A549 (cell line): Measurements from ENCODE around the gene GLIS1. TPM values are rescaled to one million over a fixed set of nuclear protein-coding genes. Genes with fewer than 3 reads are reported as not detected.

Source experiments
- ATAC-seq, 2 experiments: fragments of 200-7000 bp in 1 of 2; fragments of >200 bp in 1 of 2; cut with Nextera tagmentation in 1 of 2; cut with Tn5 transposase in 1 of 2; 3 replicates each; pipeline versions ENCODE4 v1.8.0 to v1.9.1; 2018 to 2020; ENCODE audit warnings: mild to moderate bottlenecking in 1 of 2, moderate library complexity in 1 of 2
- CTCF ChIA-PET: fragments of 300-600 bp; sonication (Branson Sonifier 250); formaldehyde crosslinking; extraction: SDS; loops from one replicate; lab custom pipeline; 2021; ENCODE audit warnings: antibody characterized with exemption, inconsistent platforms; lab: Yijun Ruan, JAX
- POLR2A ChIA-PET: fragments of 350-600 bp; formaldehyde crosslinking; extraction: SDS; loops from one replicate; lab custom pipeline; 2021; ENCODE audit warnings: antibody characterized with exemption, inconsistent platforms; lab: Yijun Ruan, JAX
- DNase-seq, 2 experiments: peaks; one replicate each; pipeline versions ENCODE4 v3.0.0 to v3.0.0-alpha.2; 2011 to 2016; ENCODE audit warnings: low read depth in 1 of 2, low spot score in 1 of 2
- FAIRE-seq: peaks from 2 replicates; lab custom pipeline; 2011; peaks lifted over from hg19 to GRCh38; lab: Jason Lieb, UNC
- H3K27ac ChIP-seq, 2 experiments: fragments of >200 bp; sonication (Bioruptor Twin); formaldehyde crosslinking; 3 replicates each; pipeline ENCODE4 v1.5.1; 2016 to 2017
- H3K4me1 ChIP-seq: fragments of >200 bp; sonication (Bioruptor Twin); formaldehyde crosslinking; 3 replicates; pipeline ENCODE4 v1.6.1; 2016
- H3K4me2 ChIP-seq: fragments of >200 bp; sonication (Bioruptor Twin); formaldehyde crosslinking; 3 replicates; pipeline ENCODE4 v1.6.1; 2016
- H3K4me3 ChIP-seq: fragments of >200 bp; sonication (Bioruptor Twin); formaldehyde crosslinking; 3 replicates; pipeline ENCODE4 v1.5.1; 2016
- H3K9me3 ChIP-seq: fragments of >200 bp; sonication (Bioruptor Twin); formaldehyde crosslinking; 3 replicates; pipeline ENCODE4 v1.6.1; 2016
- CBX8 ChIP-seq: fragments of 200-600 bp; sonication (generic); IDR thresholded peaks from 2 replicates; pipeline ENCODE4 v1.6.1; 2016
- CHD2 ChIP-seq: fragments of 150-350 bp; IDR thresholded peaks from 2 replicates; pipeline ENCODE4 v1.6.1; 2014; ENCODE audit warnings: low read length; ENCODE audit not compliant: partially characterized antibody
- EHMT2 ChIP-seq: fragments of 200-600 bp; sonication (generic); IDR thresholded peaks from 2 replicates; pipeline ENCODE4 v1.6.1; 2016; ENCODE audit warnings: antibody characterized with exemption, low read depth, mild to moderate bottlenecking, moderate library complexity
- HOXB5 ChIP-seq: fragments of 250-450 bp; sonication (Bioruptor Pico); IDR thresholded peaks from 2 replicates; pipeline ENCODE4 v1.5.0; 2020; ENCODE audit warnings: mild to moderate bottlenecking, moderate library complexity
- KDM5A ChIP-seq: fragments of 200-600 bp; sonication (generic); IDR thresholded peaks from 2 replicates; pipeline ENCODE4 v1.6.1; 2016; ENCODE audit warnings: antibody characterized with exemption, mild to moderate bottlenecking
- MAFK ChIP-seq: fragments of 450-650 bp; IDR thresholded peaks from 2 replicates; pipeline ENCODE4 v1.6.1; 2014; ENCODE audit not compliant: partially characterized antibody
- MAZ ChIP-seq: fragments of 150-350 bp; IDR thresholded peaks from 2 replicates; pipeline ENCODE4 v1.6.1; 2014; ENCODE audit warnings: antibody characterized with exemption, low read depth, low read length, borderline replicate concordance
- NFE2L2 ChIP-seq: fragments of 150-350 bp; conservative IDR thresholded peaks from 2 replicates; pipeline ENCODE4 v1.6.1; 2014; ENCODE audit warnings: low read length
- NR3C1 ChIP-seq: fragments of >200 bp; sonication (Bioruptor Twin); formaldehyde crosslinking; IDR thresholded peaks from 3 replicates; pipeline ENCODE4 v1.6.1; 2017
- PHF8 ChIP-seq: fragments of 200-600 bp; sonication (generic); IDR thresholded peaks from 2 replicates; pipeline ENCODE4 v1.6.1; 2016; ENCODE audit warnings: low read depth, mild to moderate bottlenecking, antibody characterized with exemption, moderate library complexity, borderline replicate concordance
- RCOR1 ChIP-seq: fragments of 150-350 bp; IDR thresholded peaks from 2 replicates; pipeline ENCODE4 v1.6.1; 2014; ENCODE audit warnings: antibody characterized with exemption, low read length, low read depth
- SMC3 ChIP-seq: fragments of >200 bp; sonication (Bioruptor Twin); formaldehyde crosslinking; IDR thresholded peaks from 3 replicates; pipeline ENCODE4 v1.6.1; 2018; ENCODE audit warnings: inconsistent platforms
- TP53 ChIP-seq: fragments of 250-450 bp; sonication (Bioruptor Pico); IDR thresholded peaks from 2 replicates; pipeline ENCODE4 v1.5.0; 2021; ENCODE audit warnings: mild to moderate bottlenecking, moderate library complexity
- ZC3H11A ChIP-seq: fragments of 450-650 bp; IDR thresholded peaks from 2 replicates; pipeline ENCODE4 v1.6.1; 2014; ENCODE audit warnings: antibody characterized with exemption, mild to moderate bottlenecking
- ZFP36 ChIP-seq: fragments of 450-650 bp; IDR thresholded peaks from 2 replicates; pipeline ENCODE4 v1.6.1; 2014; ENCODE audit warnings: borderline replicate concordance; ENCODE audit not compliant: partially characterized antibody
- WGBS: methylation state at CpG from one replicate; pipeline ENCODE4 v1.1.6; 2017; ENCODE audit errors: missing lambda C conversion rate; 5-methylcytosine and 5-hydroxymethylcytosine counted together
- polyA plus RNA-seq, 4 experiments: library from polyadenylated mRNA; depleted of rRNA in 3 of 4; stranded (reverse); fragments of >200 nt; fragmentation: RNase III in 1 of 4; extraction: RNeasy Plus Mini Kit Qiagen cat#74134 plus additional on column Dnase treatment in 1 of 4; gene quantifications; 2 replicates in 3 of 4; 3 replicates in 1 of 4; pipeline ENCODE4 v1.2.3, GENCODE V29; 2011 to 2017
- TF ChIP-seq, protein P1 (sequence below): fragments of 250-450 bp; sonication (Bioruptor Pico); IDR thresholded peaks from 2 replicates; pipeline ENCODE4 v1.5.0; 2020; ENCODE audit warnings: low read depth, mild to moderate bottlenecking, moderate library complexity
- TF ChIP-seq, protein P2 (sequence below): fragments of >200 bp; sonication (Bioruptor Twin); formaldehyde crosslinking; IDR thresholded peaks from 3 replicates; pipeline ENCODE4 v1.6.1; 2016
- TF ChIP-seq, protein P3 (sequence below): fragments of 450-650 bp; IDR thresholded peaks from 2 replicates; pipeline ENCODE4 v1.6.1; 2014; ENCODE audit warnings: antibody characterized with exemption
- TF ChIP-seq, protein P4 (sequence below): IDR thresholded peaks from 2 replicates; pipeline ENCODE4 v1.6.1; 2012; ENCODE audit warnings: low read depth, borderline replicate concordance
- TF ChIP-seq, protein P5 (sequence below): fragments of 150-350 bp; IDR thresholded peaks from 2 replicates; pipeline ENCODE4 v1.6.1; 2014; ENCODE audit warnings: low read depth, mild to moderate bottlenecking, low read length

Gene GLIS1
- polyA plus RNA-seq, 2 of the 4 experiments (the other 2 are of a cell fraction), result 0.04 TPM; not detected in 1

DNA sequence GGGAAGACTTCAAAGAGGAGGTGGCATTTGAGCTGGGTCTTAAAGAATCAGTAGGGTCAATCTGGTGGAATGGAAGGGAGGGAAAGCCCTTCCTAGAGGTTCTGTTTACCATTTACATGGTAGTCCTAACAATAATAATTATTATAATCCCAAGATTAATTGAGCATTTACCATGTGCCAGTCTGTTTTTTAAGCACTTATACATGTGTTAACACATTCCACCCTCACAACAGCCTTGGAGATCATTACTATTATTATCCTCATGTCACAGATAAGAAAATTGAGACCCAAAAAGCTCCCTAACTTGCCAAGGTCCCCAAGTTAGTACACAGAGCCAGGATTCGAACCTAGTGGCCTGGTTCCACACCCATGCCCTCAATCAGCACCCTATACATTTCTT lies 10.8 kb downstream of the GLIS1 start:
- FAIRE-seq, result no peak

DNA sequence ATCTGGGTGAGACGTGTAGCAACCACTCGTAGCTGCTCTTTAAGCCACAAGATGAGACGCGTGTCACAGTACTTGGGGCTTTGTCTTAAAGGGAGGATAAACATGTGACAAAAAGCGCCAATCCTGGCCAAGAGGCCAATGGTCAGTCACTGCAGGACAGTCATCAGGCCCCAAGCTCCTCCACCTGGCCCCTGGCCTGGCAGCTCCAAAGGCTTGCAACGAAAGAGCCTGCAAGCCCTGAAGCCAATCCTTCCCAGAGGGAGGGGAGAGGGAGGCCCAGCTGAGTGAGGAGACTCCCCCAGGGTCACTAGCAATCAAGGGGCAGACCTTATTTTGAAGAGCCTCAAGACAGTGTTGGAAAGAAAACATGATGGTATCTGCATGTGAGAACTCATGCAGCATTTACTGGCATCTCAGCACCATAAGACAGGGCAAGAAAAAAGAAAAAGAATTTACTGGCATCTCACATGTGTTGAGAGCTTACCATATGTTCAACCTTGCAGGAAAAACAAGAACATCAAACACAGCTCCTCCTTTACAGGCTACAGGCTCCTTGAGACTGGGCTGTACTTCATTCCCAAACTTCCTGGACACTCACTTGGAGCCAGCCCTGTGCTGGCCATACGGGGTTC lies 11.4 kb downstream of the GLIS1 start:
- WGBS, result 64% methylated on average over 7 of the region's 7 CpGs
- H3K4me1 ChIP-seq, result no peaks in the 10 kb centered on the region
- TF ChIP-seq ZC3H11A, result no peak
- no peak for TF ChIP-seq RCOR1
- no peak for TF ChIP-seq EHMT2
- TF ChIP-seq HOXB5 (CRISPR knock-in tag), result no peak
- no peak for TF ChIP-seq PHF8
- ChIA-PET POLR2A (no interaction called here), CTCF (interaction anchor here (0.6 to 1.2 kb wide), 3 partner anchors 11 to 449 kb away, joined by 3 read pairs; no protein-coding TSS in a partner anchor)
- ATAC-seq (no peak), FAIRE-seq (no peak), DNase-seq (no peak)
- H3K9me3 ChIP-seq, result no peaks in the 10 kb centered on the region
- H3K27ac ChIP-seq, result no peak overlapping the region
- H3K4me2 ChIP-seq, result no peak overlapping the region
- H3K4me3 ChIP-seq, result no peak overlapping the region

More for the DNA sequence above, 10.8 kb downstream of the GLIS1 start:
- TF ChIP-seq EHMT2, result no peak
- POLR2A ChIA-PET, result no interaction called here
- H3K27ac ChIP-seq, result no peak overlapping the region
- DNase-seq (no peak), ATAC-seq (no peak)
- H3K4me2 ChIP-seq, result no peak overlapping the region
- no peaks in the 10 kb centered on the region for H3K4me1 ChIP-seq
- WGBS, result 5% methylated on average over 1 of the region's 1 CpG
- CTCF ChIA-PET, result no interaction called here
- H3K4me3 ChIP-seq, result no peak overlapping the region
- H3K9me3 ChIP-seq, result no peaks in the 10 kb centered on the region

DNA sequence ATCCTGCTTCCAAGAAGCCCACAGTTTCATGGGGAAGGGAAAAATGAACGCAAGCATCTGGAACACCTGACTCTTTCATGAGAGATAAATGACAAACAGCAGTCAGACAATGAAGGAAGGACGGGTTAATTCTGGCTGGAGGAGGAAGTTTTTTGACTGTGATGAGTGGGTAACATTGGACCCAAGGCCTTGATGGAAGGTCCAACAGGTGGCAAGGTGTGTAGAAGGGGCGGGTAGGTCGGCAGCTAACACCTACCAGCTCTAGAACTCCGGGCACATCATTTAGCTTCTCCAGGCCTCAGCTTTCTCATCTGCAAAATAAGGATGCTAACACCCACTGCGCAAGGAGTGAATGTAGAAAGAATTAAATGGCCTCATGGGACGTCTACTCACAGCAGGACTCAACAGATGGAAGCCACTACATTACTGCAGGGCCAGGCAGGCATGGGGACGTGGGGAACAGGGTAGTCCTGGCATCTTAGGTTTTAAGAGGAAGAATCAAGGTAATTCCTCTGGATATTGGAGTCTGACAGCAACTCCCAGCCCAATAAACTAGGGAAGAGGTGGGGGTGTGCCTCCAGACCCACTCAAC lies 12.9 kb downstream of the GLIS1 start:
- no peak for DNase-seq
- Histone ChIP-seq H3K4me1 (no peaks in the 10 kb centered on the region), H3K4me2 (no peak overlapping the region), H3K9me3 (no peaks in the 10 kb centered on the region), H3K27ac (no peak overlapping the region), H3K4me3 (no peak overlapping the region)
- FAIRE-seq, result no peak
- TF ChIP-seq CBX8 (no peak), NR3C1 (no peak), SMC3 (no peak), NFE2L2 (no peak), CHD2 (no peak), TP53 (CRISPR knock-in tag) (no peak), MAFK (no peak), MAZ (no peak), KDM5A (no peak), ZFP36 (no peak)
- TF ChIP-seq, protein P1, sequence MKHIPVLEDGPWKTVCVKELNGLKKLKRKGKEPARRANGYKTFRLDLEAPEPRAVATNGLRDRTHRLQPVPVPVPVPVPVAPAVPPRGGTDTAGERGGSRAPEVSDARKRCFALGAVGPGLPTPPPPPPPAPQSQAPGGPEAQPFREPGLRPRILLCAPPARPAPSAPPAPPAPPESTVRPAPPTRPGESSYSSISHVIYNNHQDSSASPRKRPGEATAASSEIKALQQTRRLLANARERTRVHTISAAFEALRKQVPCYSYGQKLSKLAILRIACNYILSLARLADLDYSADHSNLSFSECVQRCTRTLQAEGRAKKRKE (CRISPR knock-in tag), result no peak
- TF ChIP-seq, protein P2, sequence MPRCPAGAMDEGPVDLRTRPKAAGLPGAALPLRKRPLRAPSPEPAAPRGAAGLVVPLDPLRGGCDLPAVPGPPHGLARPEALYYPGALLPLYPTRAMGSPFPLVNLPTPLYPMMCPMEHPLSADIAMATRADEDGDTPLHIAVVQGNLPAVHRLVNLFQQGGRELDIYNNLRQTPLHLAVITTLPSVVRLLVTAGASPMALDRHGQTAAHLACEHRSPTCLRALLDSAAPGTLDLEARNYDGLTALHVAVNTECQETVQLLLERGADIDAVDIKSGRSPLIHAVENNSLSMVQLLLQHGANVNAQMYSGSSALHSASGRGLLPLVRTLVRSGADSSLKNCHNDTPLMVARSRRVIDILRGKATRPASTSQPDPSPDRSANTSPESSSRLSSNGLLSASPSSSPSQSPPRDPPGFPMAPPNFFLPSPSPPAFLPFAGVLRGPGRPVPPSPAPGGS, result no peak
- TF ChIP-seq, protein P3, sequence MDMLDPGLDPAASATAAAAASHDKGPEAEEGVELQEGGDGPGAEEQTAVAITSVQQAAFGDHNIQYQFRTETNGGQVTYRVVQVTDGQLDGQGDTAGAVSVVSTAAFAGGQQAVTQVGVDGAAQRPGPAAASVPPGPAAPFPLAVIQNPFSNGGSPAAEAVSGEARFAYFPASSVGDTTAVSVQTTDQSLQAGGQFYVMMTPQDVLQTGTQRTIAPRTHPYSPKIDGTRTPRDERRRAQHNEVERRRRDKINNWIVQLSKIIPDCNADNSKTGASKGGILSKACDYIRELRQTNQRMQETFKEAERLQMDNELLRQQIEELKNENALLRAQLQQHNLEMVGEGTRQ, result no peak
- TF ChIP-seq, protein P4, sequence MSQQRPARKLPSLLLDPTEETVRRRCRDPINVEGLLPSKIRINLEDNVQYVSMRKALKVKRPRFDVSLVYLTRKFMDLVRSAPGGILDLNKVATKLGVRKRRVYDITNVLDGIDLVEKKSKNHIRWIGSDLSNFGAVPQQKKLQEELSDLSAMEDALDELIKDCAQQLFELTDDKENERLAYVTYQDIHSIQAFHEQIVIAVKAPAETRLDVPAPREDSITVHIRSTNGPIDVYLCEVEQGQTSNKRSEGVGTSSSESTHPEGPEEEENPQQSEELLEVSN, result no peak
- TF ChIP-seq, protein P5, sequence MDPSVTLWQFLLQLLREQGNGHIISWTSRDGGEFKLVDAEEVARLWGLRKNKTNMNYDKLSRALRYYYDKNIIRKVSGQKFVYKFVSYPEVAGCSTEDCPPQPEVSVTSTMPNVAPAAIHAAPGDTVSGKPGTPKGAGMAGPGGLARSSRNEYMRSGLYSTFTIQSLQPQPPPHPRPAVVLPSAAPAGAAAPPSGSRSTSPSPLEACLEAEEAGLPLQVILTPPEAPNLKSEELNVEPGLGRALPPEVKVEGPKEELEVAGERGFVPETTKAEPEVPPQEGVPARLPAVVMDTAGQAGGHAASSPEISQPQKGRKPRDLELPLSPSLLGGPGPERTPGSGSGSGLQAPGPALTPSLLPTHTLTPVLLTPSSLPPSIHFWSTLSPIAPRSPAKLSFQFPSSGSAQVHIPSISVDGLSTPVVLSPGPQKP, result no peak
- WGBS, result 50% methylated on average over 8 of the region's 8 CpGs
- ATAC-seq, result no peak
- POLR2A ChIA-PET, result no interaction called here
- CTCF ChIA-PET, result interaction anchor here (0.6 kb wide), 2 partner anchors 216 to 943 kb away, joined by 3 read pairs; no protein-coding TSS in a partner anchor
